Measurements from ENCODE around the gene ADAMTS16. TPM values are rescaled to one million over a fixed set of nuclear protein-coding genes. Genes with fewer than 3 reads are reported as not detected.

The ADAMTS16 gene
- total and polyA plus RNA-seq, 9 of the 15 experiments (the other 6 are each of a cell fraction or from before 2014, with no cell fraction given) = not detected

DNA sequence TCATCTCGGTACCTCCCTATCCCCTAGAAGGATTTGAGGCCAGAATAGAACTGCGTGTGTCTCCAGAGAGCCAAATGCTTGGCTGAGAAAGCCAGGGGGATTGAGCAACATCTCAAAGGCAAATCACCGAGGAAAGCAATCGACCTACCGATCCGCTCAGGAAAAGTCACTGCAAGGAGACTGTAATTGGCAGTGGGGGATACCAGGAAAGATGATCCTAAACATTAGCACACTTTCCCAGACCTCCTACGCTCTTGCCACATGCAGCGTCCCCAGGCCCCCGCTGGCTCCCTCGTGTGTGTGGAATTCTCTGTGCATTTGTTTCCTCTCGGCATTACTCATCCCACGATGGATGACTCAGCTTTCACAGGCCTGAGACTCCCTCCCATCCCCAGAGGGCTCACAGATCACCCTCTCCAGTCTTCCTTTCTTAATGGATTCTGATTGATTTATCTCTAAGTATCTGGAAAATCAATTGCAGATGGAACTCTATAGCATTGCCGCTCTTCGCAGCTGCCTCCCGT lies 200.1 kb downstream of the ADAMTS16 start (continued):
- TF ChIP-seq RERE (CRISPR knock-in tag; IDR thresholded peaks at IDR 0.05; ENCODE audit: borderline replicate concordance) (no peak), ETS2 (tag; IDR thresholded peaks at IDR 0.05; ENCODE audit: borderline replicate concordance, poor library complexity, severe bottlenecking) (no peak), FOXK2 (conservative IDR thresholded peaks at IDR 0.05 in 1 of 2, IDR thresholded peaks at IDR 0.05 in 1 of 2; ENCODE audit: low read depth in 2 of 2) (no peak), HMGN3 (IDR thresholded peaks at IDR 0.05; ENCODE audit: borderline replicate concordance, extremely low read depth, insufficient read length, low read depth, low read length) (no peak), NFRKB (IDR thresholded peaks at IDR 0.05; ENCODE audit: low read depth) (no peak), SIN3A (IDR thresholded peaks at IDR 0.05; ENCODE audit: borderline replicate concordance in 2 of 2, control insufficient read depth in 1 of 2, low read depth in 2 of 2, low read length in 2 of 2) (no peak), SMARCB1 (IDR thresholded peaks at IDR 0.05; ENCODE audit: insufficient read length, low read depth) (no peak), TCF15 (CRISPR knock-in tag; IDR thresholded peaks at IDR 0.05) (no peak), NCOA2 (IDR thresholded peaks at IDR 0.05; ENCODE audit: partially characterized antibody in 2 of 2) (no peak), PCBP1 (IDR thresholded peaks at IDR 0.05; ENCODE audit: low read depth, low read length, poor library complexity, severe bottlenecking) (no peak), GABPB2 (CRISPR knock-in tag; conservative IDR thresholded peaks at IDR 0.05) (no peak), NCOA4 (IDR thresholded peaks at IDR 0.05; ENCODE audit: partially characterized antibody) (no peak), CREBBP (IDR thresholded peaks at IDR 0.05; ENCODE audit: low read depth, low read length) (no peak), ZNF12 (CRISPR knock-in tag; IDR thresholded peaks at IDR 0.05) (no peak)
- TF ChIP-seq, protein P1, sequence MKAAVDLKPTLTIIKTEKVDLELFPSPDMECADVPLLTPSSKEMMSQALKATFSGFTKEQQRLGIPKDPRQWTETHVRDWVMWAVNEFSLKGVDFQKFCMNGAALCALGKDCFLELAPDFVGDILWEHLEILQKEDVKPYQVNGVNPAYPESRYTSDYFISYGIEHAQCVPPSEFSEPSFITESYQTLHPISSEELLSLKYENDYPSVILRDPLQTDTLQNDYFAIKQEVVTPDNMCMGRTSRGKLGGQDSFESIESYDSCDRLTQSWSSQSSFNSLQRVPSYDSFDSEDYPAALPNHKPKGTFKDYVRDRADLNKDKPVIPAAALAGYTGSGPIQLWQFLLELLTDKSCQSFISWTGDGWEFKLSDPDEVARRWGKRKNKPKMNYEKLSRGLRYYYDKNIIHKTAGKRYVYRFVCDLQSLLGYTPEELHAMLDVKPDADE (conservative IDR thresholded peaks at IDR 0.05; ENCODE audit: control insufficient read depth, low read depth, low read length) = no peak
- TF ChIP-seq, protein P2, sequence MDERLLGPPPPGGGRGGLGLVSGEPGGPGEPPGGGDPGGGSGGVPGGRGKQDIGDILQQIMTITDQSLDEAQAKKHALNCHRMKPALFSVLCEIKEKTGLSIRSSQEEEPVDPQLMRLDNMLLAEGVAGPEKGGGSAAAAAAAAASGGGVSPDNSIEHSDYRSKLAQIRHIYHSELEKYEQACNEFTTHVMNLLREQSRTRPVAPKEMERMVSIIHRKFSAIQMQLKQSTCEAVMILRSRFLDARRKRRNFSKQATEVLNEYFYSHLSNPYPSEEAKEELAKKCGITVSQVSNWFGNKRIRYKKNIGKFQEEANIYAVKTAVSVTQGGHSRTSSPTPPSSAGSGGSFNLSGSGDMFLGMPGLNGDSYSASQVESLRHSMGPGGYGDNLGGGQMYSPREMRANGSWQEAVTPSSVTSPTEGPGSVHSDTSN (CRISPR knock-in tag; IDR thresholded peaks at IDR 0.05; ENCODE audit: low read depth) = no peak
- TF ChIP-seq, protein P2 (tag; conservative IDR thresholded peaks at IDR 0.05; ENCODE audit: low read depth) = 0 out of 2 replicates have a peak, but pooled peaks have one; percentile 36
